ENCODE data around the gene SPARCL1.
"Not testable (repeated sequence)": the region's sequence is repeated elsewhere in the genome, so short reads cannot be mapped to it uniquely, and the experiment has no call there.

The SPARCL1 gene

DNA sequence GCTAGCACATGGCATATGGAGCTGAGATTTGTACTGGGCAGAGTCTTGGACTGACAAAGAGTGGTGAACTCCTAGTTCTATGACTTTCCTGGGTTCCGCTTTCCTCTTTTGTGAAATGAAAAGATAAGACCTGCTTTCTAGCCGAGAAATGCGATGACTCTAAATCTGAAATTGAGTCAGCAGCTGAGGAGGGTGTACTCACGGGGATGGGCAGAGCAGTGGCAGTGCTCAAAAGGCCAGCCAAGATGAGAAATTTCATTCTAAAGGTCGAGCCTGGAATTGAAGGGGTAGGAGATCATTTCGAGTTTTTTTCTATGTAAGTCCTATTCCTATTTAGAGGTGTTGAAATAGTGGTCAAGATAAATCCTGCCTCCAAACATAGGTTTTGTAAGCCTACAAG, 59.8 kb downstream of the SPARCL1 start:
- CTCF ChIA-PET = no interaction called here
- POLR2A ChIA-PET = no interaction called here
- TF ChIP-seq L3MBTL2 (conservative IDR thresholded peaks at IDR 0.05) (no peak), NFRKB (IDR thresholded peaks at IDR 0.05) (no peak), BHLHE40 (IDR thresholded peaks at IDR 0.05; ENCODE audit: borderline replicate concordance) (no peak), ZNF384 (IDR thresholded peaks at IDR 0.05) (no peak), CTBP1 (IDR thresholded peaks at IDR 0.05; ENCODE audit: borderline replicate concordance) (no peak), LEF1 (IDR thresholded peaks at IDR 0.05; ENCODE audit: borderline replicate concordance) (no peak), FOXA1 (IDR thresholded peaks at IDR 0.05) (no peak), FOXK2 (IDR thresholded peaks at IDR 0.05) (no peak), TARDBP (IDR thresholded peaks at IDR 0.05) (no peak), HDGF (IDR thresholded peaks at IDR 0.05; ENCODE audit: borderline replicate concordance) (no peak), SUZ12 (IDR thresholded peaks at IDR 0.05) (no peak), ELF4 (IDR thresholded peaks at IDR 0.05) (no peak), ARNT (IDR thresholded peaks at IDR 0.05) (no peak), SP1 (IDR thresholded peaks at IDR 0.05) (no peak), FOXM1 (IDR thresholded peaks at IDR 0.05; ENCODE audit: borderline replicate concordance) (no peak)
- TF ChIP-seq, protein P1, sequence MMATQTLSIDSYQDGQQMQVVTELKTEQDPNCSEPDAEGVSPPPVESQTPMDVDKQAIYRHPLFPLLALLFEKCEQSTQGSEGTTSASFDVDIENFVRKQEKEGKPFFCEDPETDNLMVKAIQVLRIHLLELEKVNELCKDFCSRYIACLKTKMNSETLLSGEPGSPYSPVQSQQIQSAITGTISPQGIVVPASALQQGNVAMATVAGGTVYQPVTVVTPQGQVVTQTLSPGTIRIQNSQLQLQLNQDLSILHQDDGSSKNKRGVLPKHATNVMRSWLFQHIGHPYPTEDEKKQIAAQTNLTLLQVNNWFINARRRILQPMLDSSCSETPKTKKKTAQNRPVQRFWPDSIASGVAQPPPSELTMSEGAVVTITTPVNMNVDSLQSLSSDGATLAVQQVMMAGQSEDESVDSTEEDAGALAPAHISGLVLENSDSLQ (IDR thresholded peaks at IDR 0.05) = no peak
- DNase-seq (ENCODE audit: extremely low spot score) = no peak

DNA sequence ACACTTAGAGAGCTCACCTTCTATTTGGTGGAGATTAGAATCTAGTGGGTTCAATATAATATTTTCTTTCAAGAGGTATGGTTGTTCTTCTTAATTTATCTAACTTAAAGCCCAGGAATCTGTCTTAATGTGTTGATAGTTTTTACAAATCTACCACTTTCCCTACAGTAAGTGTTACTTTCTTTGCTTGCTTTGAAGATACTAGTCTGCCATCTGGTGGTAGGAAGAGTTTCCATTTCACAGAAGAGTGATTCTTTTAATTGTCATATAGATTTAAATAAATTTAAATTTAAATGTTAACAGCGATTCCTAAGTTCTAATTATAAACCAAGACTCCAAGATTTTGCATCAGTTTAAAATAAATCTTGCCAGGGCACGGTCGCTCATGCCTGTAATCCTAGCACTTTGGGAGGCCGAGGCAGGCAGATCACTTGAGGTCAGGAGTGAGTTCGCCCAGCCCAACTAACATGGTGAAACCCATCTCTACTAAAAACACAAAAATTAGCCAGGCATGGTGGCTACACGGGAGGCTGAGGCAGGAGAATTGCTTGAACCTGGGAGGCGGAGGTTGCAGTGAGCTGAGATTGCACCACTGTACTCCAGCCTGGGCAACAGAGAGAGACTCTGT, 63.3 kb downstream of the SPARCL1 start:
- peak; percentile 27 for DNase-seq (ENCODE audit: extremely low spot score)
- ChIA-PET CTCF (interaction anchor here (0.7 to 1.9 kb wide), 3 partner anchors 90 to 383 kb away, joined by 3 to 5 read pairs (median 3); no protein-coding TSS in a partner anchor), POLR2A (no interaction called here)
- TF ChIP-seq SP1 (IDR thresholded peaks at IDR 0.05) (no peak), SUZ12 (IDR thresholded peaks at IDR 0.05) (no peak), FOXM1 (IDR thresholded peaks at IDR 0.05; ENCODE audit: borderline replicate concordance) (no peak), HDGF (IDR thresholded peaks at IDR 0.05; ENCODE audit: borderline replicate concordance) (no peak), CTBP1 (IDR thresholded peaks at IDR 0.05; ENCODE audit: borderline replicate concordance) (no peak), NFRKB (IDR thresholded peaks at IDR 0.05) (no peak), FOXA1 (IDR thresholded peaks at IDR 0.05) (no peak), L3MBTL2 (conservative IDR thresholded peaks at IDR 0.05) (no peak), BHLHE40 (IDR thresholded peaks at IDR 0.05; ENCODE audit: borderline replicate concordance) (no peak), ARNT (IDR thresholded peaks at IDR 0.05) (no peak), TARDBP (IDR thresholded peaks at IDR 0.05) (no peak), FOXK2 (IDR thresholded peaks at IDR 0.05) (no peak), ZNF384 (IDR thresholded peaks at IDR 0.05) (no peak), LEF1 (IDR thresholded peaks at IDR 0.05; ENCODE audit: borderline replicate concordance) (no peak), ELF4 (IDR thresholded peaks at IDR 0.05) (no peak)
- TF ChIP-seq, protein P1 (IDR thresholded peaks at IDR 0.05) = no peak

DNA sequence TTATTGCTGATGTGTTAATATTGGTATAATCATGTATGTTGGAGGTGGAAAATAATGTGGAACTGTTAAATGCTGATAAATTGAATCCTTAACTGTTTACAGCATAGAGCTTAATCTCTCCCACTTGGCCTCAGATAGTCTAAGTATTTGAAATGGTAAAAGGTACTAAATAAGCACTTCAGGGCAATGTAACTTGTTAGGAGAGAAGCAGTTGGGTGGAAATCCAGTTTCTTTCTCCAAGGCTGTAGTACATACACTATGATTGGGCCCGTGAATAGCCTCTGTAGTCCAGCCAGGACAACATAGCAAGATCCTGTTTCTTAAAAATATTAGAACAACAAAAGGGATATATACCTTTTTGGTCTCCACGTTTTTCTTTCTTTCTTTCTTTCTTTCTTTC, 67.1 kb downstream of the SPARCL1 start:
- no peak for DNase-seq (ENCODE audit: extremely low spot score)
- ChIA-PET CTCF (no interaction called here), POLR2A (interaction anchor here (0.6 kb wide), 1 partner anchor 71 kb away, joined by 4 read pairs; the partner anchor contains the start of gene HSD17B11)
- TF ChIP-seq L3MBTL2 (conservative IDR thresholded peaks at IDR 0.05) = no peak
- TF ChIP-seq ELF4 (IDR thresholded peaks at IDR 0.05) = no peak
- TF ChIP-seq ZNF384 (IDR thresholded peaks at IDR 0.05) = no peak
- TF ChIP-seq ARNT (IDR thresholded peaks at IDR 0.05) = no peak

DNA sequence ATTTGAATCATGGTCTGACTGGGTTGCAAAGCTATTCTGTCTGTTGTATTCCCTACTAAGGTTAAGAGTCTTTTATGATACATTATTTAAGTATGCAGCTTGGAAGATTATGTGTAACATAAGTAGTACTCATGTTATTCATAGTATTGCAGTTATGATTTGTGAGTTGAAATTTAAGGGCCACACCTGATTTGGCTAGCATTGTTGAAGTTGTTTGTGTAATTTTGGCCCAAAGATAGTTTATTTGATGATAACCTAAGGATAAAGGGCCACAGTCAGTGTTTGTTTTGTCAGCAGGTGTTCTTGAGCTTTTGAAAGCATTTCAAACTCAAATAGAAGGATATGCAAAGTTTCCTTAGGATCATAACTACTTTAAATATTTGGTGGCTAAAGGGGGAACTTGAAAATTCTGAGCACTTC, 67.9 kb downstream of the SPARCL1 start:
- DNase-seq (ENCODE audit: extremely low spot score) = no peak
- POLR2A ChIA-PET = no interaction called here
- CTCF ChIA-PET = no interaction called here
- TF ChIP-seq L3MBTL2 (conservative IDR thresholded peaks at IDR 0.05) (no peak), ZNF384 (IDR thresholded peaks at IDR 0.05) (no peak), TARDBP (IDR thresholded peaks at IDR 0.05) (no peak)

DNA sequence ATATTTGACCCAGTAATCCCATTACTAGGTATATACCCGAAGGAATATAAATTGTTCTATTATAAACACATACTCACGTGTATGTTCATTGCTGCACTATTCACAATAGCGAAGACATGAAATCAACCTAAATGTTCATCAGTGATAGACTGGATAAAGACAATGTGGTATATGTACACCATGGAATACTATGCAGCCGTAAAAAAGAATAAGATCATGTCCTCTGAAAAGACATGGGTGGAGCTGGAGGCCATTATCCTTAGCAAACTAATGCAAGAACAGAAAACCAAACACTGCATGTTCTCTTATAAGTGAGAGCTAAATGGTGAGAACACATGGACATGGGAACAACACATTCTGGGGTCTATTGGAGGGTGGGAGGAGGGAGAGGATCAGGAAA, 70.3 kb downstream of the SPARCL1 start:
- CTCF ChIA-PET = no interaction called here

DNA sequence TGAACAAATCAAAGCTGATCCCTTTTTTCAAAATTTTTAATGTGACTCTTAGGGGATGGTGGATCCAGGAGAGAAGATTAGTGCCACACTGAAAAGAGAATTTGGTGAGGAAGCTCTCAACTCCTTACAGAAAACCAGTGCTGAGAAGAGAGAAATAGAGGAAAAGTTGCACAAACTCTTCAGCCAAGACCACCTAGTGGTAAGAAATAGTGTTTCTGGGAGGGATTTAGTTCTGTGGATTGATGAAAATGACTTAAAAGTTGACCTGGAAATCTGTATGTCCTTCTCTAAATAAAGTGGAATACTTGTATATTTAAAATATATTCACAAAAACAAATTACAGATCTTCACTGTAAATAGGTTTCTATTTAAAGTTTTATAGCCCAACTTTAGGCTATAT, 77.6 kb downstream of the SPARCL1 start:
- no peak for DNase-seq (ENCODE audit: extremely low spot score)
- POLR2A ChIA-PET = no interaction called here
- CTCF ChIA-PET = no interaction called here
- no peak for TF ChIP-seq SUZ12 (IDR thresholded peaks at IDR 0.05)
- no peak for TF ChIP-seq SP1 (IDR thresholded peaks at IDR 0.05)
- TF ChIP-seq NFRKB (IDR thresholded peaks at IDR 0.05) = no peak
- no peak for TF ChIP-seq ARNT (IDR thresholded peaks at IDR 0.05)
- TF ChIP-seq ELF4 (IDR thresholded peaks at IDR 0.05) = no peak
- TF ChIP-seq HDGF (IDR thresholded peaks at IDR 0.05; ENCODE audit: borderline replicate concordance) = no peak
- TF ChIP-seq FOXA1 (IDR thresholded peaks at IDR 0.05) = no peak
- no peak for TF ChIP-seq TARDBP (IDR thresholded peaks at IDR 0.05)
- no peak for TF ChIP-seq BHLHE40 (IDR thresholded peaks at IDR 0.05; ENCODE audit: borderline replicate concordance)

More for the DNA sequence above, 70.3 kb downstream of the SPARCL1 start:
- TF ChIP-seq, protein P1 (IDR thresholded peaks at IDR 0.05) = no peak
- no peak for DNase-seq (ENCODE audit: extremely low spot score)
- POLR2A ChIA-PET = interaction anchor here (0.9 kb wide), 1 partner anchor 68 kb away, joined by 3 read pairs; the partner anchor contains the start of gene HSD17B11

DNA sequence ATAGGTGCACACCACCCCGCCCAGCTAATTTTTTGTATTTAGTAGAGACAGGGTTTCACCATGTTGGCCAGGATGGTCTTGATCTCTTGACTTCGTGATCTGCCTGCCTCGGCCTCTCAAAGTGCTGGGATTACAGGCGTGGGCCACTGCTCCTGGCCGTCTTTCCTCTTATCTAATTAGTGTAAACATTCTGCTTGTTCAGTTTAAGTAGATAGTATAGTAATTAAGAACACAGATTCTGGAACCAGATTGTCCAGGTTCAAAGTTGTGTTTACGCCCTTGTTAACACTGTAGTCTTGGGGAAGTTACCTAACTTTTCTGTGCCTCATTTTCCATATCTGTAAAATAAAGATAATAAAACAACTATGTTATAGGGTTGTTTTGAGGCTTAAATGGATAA, 82.8 kb downstream of the SPARCL1 start:
- DNase-seq (ENCODE audit: extremely low spot score); CTCF ChIA-PET: not testable (repeated sequence)
- POLR2A ChIA-PET = interaction anchor here (1.2 kb wide), 1 partner anchor 56 kb away, joined by 4 read pairs; the partner anchor contains the start of gene HSD17B11
